ENCODE data around the gene DDT.
"Not testable (repeated sequence)": the region's sequence is repeated elsewhere in the genome, so short reads cannot be mapped to it uniquely, and the experiment has no call there.

DDT gene

GRCh38 chr22:24002851-24003250, 28.6 kb upstream of the DDT start:
- Mint-ChIP-seq H3K4me1 (ENCODE audit: low read depth) (no peaks in the 10 kb centered on the region), H3K27me3 (ENCODE audit: low read depth) (peaks cover under 1% of the 10 kb centered on the region), H3K4me3 (no peak overlapping the region), H3K36me3 (ENCODE audit: low read depth) (no peaks in the 10 kb centered on the region), H3K27ac (no peak overlapping the region), H3K9me3 (no peaks in the 10 kb centered on the region)

GRCh38 chr22:24002272-24002671, 28.0 kb upstream of the DDT start:
- H3K4me1 Mint-ChIP-seq (ENCODE audit: low read depth): no peaks in the 10 kb centered on the region
- H3K9me3 Mint-ChIP-seq: no peaks in the 10 kb centered on the region
- H3K4me3 Mint-ChIP-seq: no peak overlapping the region
- H3K27ac Mint-ChIP-seq: no peak overlapping the region
- H3K36me3 Mint-ChIP-seq (ENCODE audit: low read depth): no peaks in the 10 kb centered on the region
- H3K27me3 Mint-ChIP-seq (ENCODE audit: low read depth): peaks cover 5% of the 10 kb centered on the region

GRCh38 chr22:24001314-24001713, 27.1 kb upstream of the DDT start:
- H3K27ac Mint-ChIP-seq: no peak overlapping the region
- no peaks in the 10 kb centered on the region for H3K36me3 Mint-ChIP-seq (ENCODE audit: low read depth)
- no peak overlapping the region for H3K4me3 Mint-ChIP-seq
- H3K9me3 Mint-ChIP-seq: no peaks in the 10 kb centered on the region
- no peaks in the 10 kb centered on the region for H3K4me1 Mint-ChIP-seq (ENCODE audit: low read depth)
- H3K27me3 Mint-ChIP-seq (ENCODE audit: low read depth): peaks cover 8% of the 10 kb centered on the region

- not testable (repeated sequence) for H3K9me3 Mint-ChIP-seq; H3K27ac Mint-ChIP-seq; H3K4me3 Mint-ChIP-seq; H3K36me3 Mint-ChIP-seq (ENCODE audit: low read depth); H3K4me1 Mint-ChIP-seq (ENCODE audit: low read depth)
- H3K27me3 Mint-ChIP-seq (ENCODE audit: low read depth): peaks cover 18% of the 10 kb centered on the region
Observed at GRCh38 chr22:23999779-24000178, 25.5 kb upstream of the DDT start.

DNA sequence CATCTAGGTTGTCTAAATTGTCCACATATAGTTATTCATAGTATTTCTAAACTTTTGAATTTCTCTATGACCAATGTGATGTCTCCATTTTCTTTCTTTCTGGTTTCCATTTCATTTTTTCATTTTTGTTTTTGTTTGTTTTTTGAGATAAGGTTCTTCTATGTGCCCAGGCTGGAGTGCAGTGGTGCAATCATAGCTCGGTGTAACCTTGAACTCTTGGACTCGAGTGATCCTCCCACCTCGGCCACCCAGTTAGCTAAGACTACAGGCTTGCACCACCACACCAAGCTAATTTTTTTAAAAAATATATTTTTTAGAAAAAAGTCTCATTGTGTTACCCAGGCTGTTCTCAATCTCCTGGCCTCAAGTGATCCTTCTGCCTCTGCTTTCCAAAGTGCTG, 22.9 kb upstream of the DDT start:
- no peaks in the 10 kb centered on the region for H3K9me3 Mint-ChIP-seq
- peaks cover 18% of the 10 kb centered on the region for H3K27me3 Mint-ChIP-seq (ENCODE audit: low read depth)
- no peaks in the 10 kb centered on the region for H3K4me1 Mint-ChIP-seq (ENCODE audit: low read depth)
- H3K27ac Mint-ChIP-seq: no peak overlapping the region
- no peaks in the 10 kb centered on the region for H3K36me3 Mint-ChIP-seq (ENCODE audit: low read depth)
- no peak overlapping the region for H3K4me3 Mint-ChIP-seq

DNA sequence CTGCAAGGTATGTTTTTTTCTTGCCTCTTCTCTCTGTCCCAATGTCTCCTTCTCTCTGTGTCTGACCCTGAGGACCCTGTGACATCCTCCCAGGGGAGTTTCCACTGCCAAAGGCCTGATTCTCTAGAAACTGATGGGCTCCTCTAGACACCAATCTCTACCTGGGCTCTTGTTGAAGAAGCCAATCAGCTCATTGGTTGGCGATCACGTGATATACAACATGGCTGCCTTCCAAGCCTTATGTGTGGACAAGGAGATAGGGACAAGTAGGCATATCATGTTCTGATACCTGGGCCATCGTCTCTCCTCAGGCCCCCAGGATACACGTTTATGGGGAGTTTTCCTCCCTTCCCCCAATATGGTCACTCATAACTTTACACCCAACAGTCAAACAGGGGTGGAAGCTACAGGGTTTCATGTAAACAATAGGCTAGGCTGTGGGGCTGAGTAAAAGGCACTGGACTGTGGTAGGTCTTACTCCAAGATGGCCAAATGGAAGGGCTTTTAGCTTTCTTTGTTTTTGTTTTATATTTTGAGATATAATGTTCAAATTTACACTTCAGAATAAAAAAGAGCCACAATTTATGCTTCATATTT, 19.4 kb upstream of the DDT start:
- not testable (repeated sequence) for H3K9me3 Mint-ChIP-seq; H3K4me3 Mint-ChIP-seq; H3K4me1 Mint-ChIP-seq (ENCODE audit: low read depth); H3K36me3 Mint-ChIP-seq (ENCODE audit: low read depth); H3K27ac Mint-ChIP-seq
- peaks cover 18% of the 10 kb centered on the region for H3K27me3 Mint-ChIP-seq (ENCODE audit: low read depth)

GRCh38 chr22:23993080-23993479, 18.8 kb upstream of the DDT start:
- not testable (repeated sequence) for H3K36me3 Mint-ChIP-seq (ENCODE audit: low read depth); H3K9me3 Mint-ChIP-seq; H3K27ac Mint-ChIP-seq; H3K4me3 Mint-ChIP-seq; H3K4me1 Mint-ChIP-seq (ENCODE audit: low read depth)
- peaks cover 18% of the 10 kb centered on the region for H3K27me3 Mint-ChIP-seq (ENCODE audit: low read depth)

- not testable (repeated sequence) for H3K36me3 Mint-ChIP-seq (ENCODE audit: low read depth); H3K4me1 Mint-ChIP-seq (ENCODE audit: low read depth); H3K27ac Mint-ChIP-seq; H3K4me3 Mint-ChIP-seq; H3K27me3 Mint-ChIP-seq (ENCODE audit: low read depth); H3K9me3 Mint-ChIP-seq
Observed at GRCh38 chr22:23989583-23990244, 15.5 kb upstream of the DDT start.

- H3K4me1 Mint-ChIP-seq (ENCODE audit: low read depth); H3K27me3 Mint-ChIP-seq (ENCODE audit: low read depth); H3K9me3 Mint-ChIP-seq; H3K4me3 Mint-ChIP-seq; H3K27ac Mint-ChIP-seq; H3K36me3 Mint-ChIP-seq (ENCODE audit: low read depth): not testable (repeated sequence)
Observed at GRCh38 chr22:23986538-23987178, 12.4 kb upstream of the DDT start.

DNA sequence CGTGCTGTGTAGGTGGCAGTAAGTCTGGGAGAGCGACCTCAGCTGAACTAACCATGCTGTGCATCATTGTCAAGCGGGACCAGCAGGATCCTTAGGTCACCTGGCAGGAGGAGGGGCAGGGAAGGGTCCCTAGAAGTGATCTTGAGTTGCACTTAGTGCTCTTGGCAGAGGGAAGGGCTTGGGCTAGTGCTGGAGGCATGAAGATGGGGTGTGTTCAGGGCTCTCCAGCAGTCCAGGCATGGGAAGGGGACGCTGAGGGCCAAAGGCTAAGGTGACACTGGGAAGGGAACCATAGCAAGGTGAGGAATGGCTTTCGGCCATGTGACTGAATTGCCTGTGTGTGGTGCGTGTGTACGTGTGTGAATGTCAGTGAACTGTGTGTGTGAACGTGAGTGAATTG, 11.8 kb upstream of the DDT start:
- H3K36me3 Mint-ChIP-seq (ENCODE audit: low read depth); H3K4me3 Mint-ChIP-seq; H3K4me1 Mint-ChIP-seq (ENCODE audit: low read depth); H3K27me3 Mint-ChIP-seq (ENCODE audit: low read depth); H3K27ac Mint-ChIP-seq; H3K9me3 Mint-ChIP-seq: not testable (repeated sequence)

DNA sequence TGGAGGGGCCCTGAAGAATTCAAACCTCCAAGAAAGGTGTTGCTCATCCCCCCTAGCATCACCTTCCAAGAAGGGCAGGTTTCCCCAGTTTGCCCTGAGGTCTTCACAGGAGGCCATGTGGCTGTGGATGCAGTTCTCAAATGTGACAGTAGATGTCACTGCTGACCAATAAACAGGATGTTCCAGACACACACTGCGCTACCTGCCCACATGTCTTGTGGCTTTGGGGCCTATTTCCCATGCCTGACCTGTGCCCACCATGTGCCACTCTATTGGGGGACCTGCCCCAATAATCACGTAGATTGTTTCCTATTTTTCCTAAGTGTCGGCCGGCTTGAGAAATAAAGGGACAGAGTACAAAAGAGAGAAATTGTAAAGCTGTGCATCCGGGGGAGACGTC, 10.2 kb upstream of the DDT start:
- Mint-ChIP-seq H3K9me3 (no peaks in the 10 kb centered on the region), H3K4me3 (no peak overlapping the region), H3K4me1 (ENCODE audit: low read depth) (peaks cover 2% of the 10 kb centered on the region), H3K27ac (no peak overlapping the region), H3K36me3 (ENCODE audit: low read depth) (no peaks in the 10 kb centered on the region), H3K27me3 (ENCODE audit: low read depth) (peaks cover 7% of the 10 kb centered on the region)

- H3K36me3 Mint-ChIP-seq (ENCODE audit: low read depth); H3K27me3 Mint-ChIP-seq (ENCODE audit: low read depth); H3K9me3 Mint-ChIP-seq; H3K4me3 Mint-ChIP-seq; H3K27ac Mint-ChIP-seq; H3K4me1 Mint-ChIP-seq (ENCODE audit: low read depth): not testable (repeated sequence)
Observed at GRCh38 chr22:23980567-23980966, 6.3 kb upstream of the DDT start.

- not testable (repeated sequence) for H3K27ac Mint-ChIP-seq; H3K4me3 Mint-ChIP-seq; H3K27me3 Mint-ChIP-seq (ENCODE audit: low read depth); H3K4me1 Mint-ChIP-seq (ENCODE audit: low read depth); H3K36me3 Mint-ChIP-seq (ENCODE audit: low read depth); H3K9me3 Mint-ChIP-seq
Observed at GRCh38 chr22:23979557-23980240, 5.5 kb upstream of the DDT start, which contains the start of gene GSTT2. Gene GSTT2 (plus strand): TSS chr22:23980134.

- not testable (repeated sequence) for H3K36me3 Mint-ChIP-seq (ENCODE audit: low read depth); H3K4me3 Mint-ChIP-seq; H3K9me3 Mint-ChIP-seq; H3K4me1 Mint-ChIP-seq (ENCODE audit: low read depth); H3K27me3 Mint-ChIP-seq (ENCODE audit: low read depth); H3K27ac Mint-ChIP-seq
Observed at GRCh38 chr22:23977304-23977703, 3.1 kb upstream of the DDT start.

- Mint-ChIP-seq H3K4me1 (ENCODE audit: low read depth) (peaks cover 16% of the 10 kb centered on the region), H3K36me3 (ENCODE audit: low read depth) (peaks cover 15% of the 10 kb centered on the region)
- H3K9me3 Mint-ChIP-seq; H3K27me3 Mint-ChIP-seq (ENCODE audit: low read depth); H3K4me3 Mint-ChIP-seq; H3K27ac Mint-ChIP-seq: not testable (repeated sequence)
Observed at GRCh38 chr22:23974836-23975352, 653 bp upstream of the DDT start.

All from T-helper 1 cell treated with Interleukin-12 subunit alpha and Interleukin-12 subunit beta and Interleukin-4 antibody, amounts not matched to agents 30 μg/mL and 1 μg/mL, for 36 hours (primary cell).